ENCODE data around the gene PDE4D.

The PDE4D gene

GRCh38 chr5:59584858-59585846 lies 308.4 kb downstream of the PDE4D start:
- no peak overlapping the region for H3K18ac ChIP-seq (ENCODE audit: low read length)
- no peaks in the 10 kb centered on the region for H3K36me3 ChIP-seq (replicated peaks in 1 of 2; ENCODE audit: control insufficient read depth in 2 of 2, insufficient read depth in 2 of 2, low read length in 2 of 2)
- H3K14ac ChIP-seq (ENCODE audit: low read length), result no peak overlapping the region
- no peak overlapping the region for H3K27ac ChIP-seq (replicated peaks; ENCODE audit: low read length)
- H2BK12ac ChIP-seq (ENCODE audit: low read length), result no peak overlapping the region
- no peak overlapping the region for H2BK15ac ChIP-seq (ENCODE audit: low read length)
- H3K4me3 ChIP-seq (ENCODE audit: low read length in 2 of 2), result peak overlapping the region in 1 of 2 donors; percentile 41
- DNase-seq (ENCODE audit: low spot score), result no peak
- H4K8ac ChIP-seq (ENCODE audit: low read depth, low read length), result no peak overlapping the region
- no peak overlapping the region for H3K23ac ChIP-seq (ENCODE audit: low read depth, low read length, poor library complexity)
- no peak overlapping the region for H2BK5ac ChIP-seq (ENCODE audit: low read length)
- H3K4me1 ChIP-seq (ENCODE audit: control insufficient read depth in 2 of 2, insufficient read depth in 1 of 2, low read depth in 1 of 2, low read length in 2 of 2), result peaks cover 5 to 44% of the 10 kb centered on the region in 2 donors
- no peaks in the 10 kb centered on the region for H3K79me1 ChIP-seq (ENCODE audit: low read depth, low read length)
- H3K9ac ChIP-seq (ENCODE audit: low read depth, low read length, poor library complexity), result no peak overlapping the region
- H3K9me3 ChIP-seq (replicated peaks in 1 of 2; ENCODE audit: control insufficient read depth in 2 of 2, insufficient read depth in 1 of 2, low read depth in 1 of 2, low read length in 2 of 2), result no peaks in the 10 kb centered on the region
- H4K91ac ChIP-seq (ENCODE audit: low read depth, low read length, poor library complexity), result no peak overlapping the region
- H3K27me3 ChIP-seq (ENCODE audit: control insufficient read depth in 3 of 3, insufficient read depth in 3 of 3, low read depth in 1 of 3, low read length in 3 of 3), result no peaks in the 10 kb centered on the region
- no peak overlapping the region for H3K4me2 ChIP-seq (ENCODE audit: insufficient read depth, low read length, poor library complexity, severe bottlenecking)
- H2BK120ac ChIP-seq (ENCODE audit: low read depth, low read length), result no peak overlapping the region
- no peak overlapping the region for H2AFZ ChIP-seq (ENCODE audit: low read length)
- no peak overlapping the region for H3K4ac ChIP-seq (ENCODE audit: low read length)
- no CpG with 5 or more reads among the region's 6 CpGs for WGBS, 2 donors (ENCODE audit: extremely low coverage in 2 of 2, insufficient read length in 2 of 2, insufficient replicate concordance in 1 of 2)
- H2AK5ac ChIP-seq (ENCODE audit: low read depth, low read length), result no peak overlapping the region

GRCh38 chr5:59583810-59584562 lies 309.5 kb downstream of the PDE4D start:
- H3K18ac ChIP-seq (ENCODE audit: low read length), result no peak overlapping the region
- H3K4me1 ChIP-seq (ENCODE audit: control insufficient read depth in 2 of 2, insufficient read depth in 1 of 2, low read depth in 1 of 2, low read length in 2 of 2), result peaks cover 5 to 53% of the 10 kb centered on the region in 2 donors
- no peak overlapping the region for H2BK15ac ChIP-seq (ENCODE audit: low read length)
- H2BK5ac ChIP-seq (ENCODE audit: low read length), result no peak overlapping the region
- no CpG with 5 or more reads among the region's 8 CpGs for WGBS, 2 donors (ENCODE audit: extremely low coverage in 2 of 2, insufficient read length in 2 of 2, insufficient replicate concordance in 1 of 2)
- H2AFZ ChIP-seq (ENCODE audit: low read length), result peak overlapping the region; percentile 7
- H3K9ac ChIP-seq (ENCODE audit: low read depth, low read length, poor library complexity), result no peak overlapping the region
- H4K91ac ChIP-seq (ENCODE audit: low read depth, low read length, poor library complexity), result no peak overlapping the region
- no peak overlapping the region for H3K4ac ChIP-seq (ENCODE audit: low read length)
- H4K8ac ChIP-seq (ENCODE audit: low read depth, low read length), result no peak overlapping the region
- no peak overlapping the region for H2AK5ac ChIP-seq (ENCODE audit: low read depth, low read length)
- no peaks in the 10 kb centered on the region for H3K27me3 ChIP-seq (ENCODE audit: control insufficient read depth in 3 of 3, insufficient read depth in 3 of 3, low read depth in 1 of 3, low read length in 3 of 3)
- no peaks in the 10 kb centered on the region for H3K79me1 ChIP-seq (ENCODE audit: low read depth, low read length)
- H3K9me3 ChIP-seq (replicated peaks in 1 of 2; ENCODE audit: control insufficient read depth in 2 of 2, insufficient read depth in 1 of 2, low read depth in 1 of 2, low read length in 2 of 2), result no peaks in the 10 kb centered on the region
- no peak overlapping the region for H3K14ac ChIP-seq (ENCODE audit: low read length)
- H3K27ac ChIP-seq (replicated peaks; ENCODE audit: low read length), result no peak overlapping the region
- H3K36me3 ChIP-seq (replicated peaks in 1 of 2; ENCODE audit: control insufficient read depth in 2 of 2, insufficient read depth in 2 of 2, low read length in 2 of 2), result no peaks in the 10 kb centered on the region
- DNase-seq (ENCODE audit: low spot score), result no peak
- no peak overlapping the region for H2BK12ac ChIP-seq (ENCODE audit: low read length)
- H2BK120ac ChIP-seq (ENCODE audit: low read depth, low read length), result no peak overlapping the region
- no peak overlapping the region for H3K23ac ChIP-seq (ENCODE audit: low read depth, low read length, poor library complexity)
- H3K4me2 ChIP-seq (ENCODE audit: insufficient read depth, low read length, poor library complexity, severe bottlenecking), result no peak overlapping the region
- peak overlapping the region in 1 of 2 donors; percentile 41 for H3K4me3 ChIP-seq (ENCODE audit: low read length in 2 of 2)

- Histone ChIP-seq H3K9ac (ENCODE audit: low read depth, low read length, poor library complexity) (no peak overlapping the region), H3K79me1 (ENCODE audit: low read depth, low read length) (no peaks in the 10 kb centered on the region), H3K27ac (replicated peaks; ENCODE audit: low read length) (no peak overlapping the region), H2BK15ac (ENCODE audit: low read length) (no peak overlapping the region), H3K27me3 (ENCODE audit: control insufficient read depth in 3 of 3, insufficient read depth in 3 of 3, low read depth in 1 of 3, low read length in 3 of 3) (no peaks in the 10 kb centered on the region), H3K4me2 (ENCODE audit: insufficient read depth, low read length, poor library complexity, severe bottlenecking) (no peak overlapping the region), H2AK5ac (ENCODE audit: low read depth, low read length) (no peak overlapping the region), H3K14ac (ENCODE audit: low read length) (no peak overlapping the region), H3K4me1 (ENCODE audit: control insufficient read depth in 2 of 2, insufficient read depth in 1 of 2, low read depth in 1 of 2, low read length in 2 of 2) (peaks cover 9 to 56% of the 10 kb centered on the region in 2 donors), H3K9me3 (replicated peaks in 1 of 2; ENCODE audit: control insufficient read depth in 2 of 2, insufficient read depth in 1 of 2, low read depth in 1 of 2, low read length in 2 of 2) (no peaks in the 10 kb centered on the region), H2AFZ (ENCODE audit: low read length) (no peak overlapping the region), H3K36me3 (replicated peaks in 1 of 2; ENCODE audit: control insufficient read depth in 2 of 2, insufficient read depth in 2 of 2, low read length in 2 of 2) (no peaks in the 10 kb centered on the region), H4K91ac (ENCODE audit: low read depth, low read length, poor library complexity) (no peak overlapping the region), H2BK12ac (ENCODE audit: low read length) (no peak overlapping the region), H4K8ac (ENCODE audit: low read depth, low read length) (no peak overlapping the region), H2BK5ac (ENCODE audit: low read length) (no peak overlapping the region), H3K18ac (ENCODE audit: low read length) (no peak overlapping the region), H3K4me3 (ENCODE audit: low read length in 2 of 2) (no peak overlapping the region), H3K23ac (ENCODE audit: low read depth, low read length, poor library complexity) (no peak overlapping the region), H2BK120ac (ENCODE audit: low read depth, low read length) (no peak overlapping the region), H3K4ac (ENCODE audit: low read length) (no peak overlapping the region)
- DNase-seq (ENCODE audit: low spot score), result no peak
- no CpG with 5 or more reads among the region's 2 CpGs for WGBS, 2 donors (ENCODE audit: extremely low coverage in 2 of 2, insufficient read length in 2 of 2, insufficient replicate concordance in 1 of 2)
Measured at GRCh38 chr5:59583151-59583809, 310.2 kb downstream of the PDE4D start.

GRCh38 chr5:59582746-59583145 lies 310.8 kb downstream of the PDE4D start:
- H3K4me1 ChIP-seq (ENCODE audit: control insufficient read depth in 2 of 2, insufficient read depth in 1 of 2, low read depth in 1 of 2, low read length in 2 of 2), result peaks cover 5 to 57% of the 10 kb centered on the region in 2 donors
- H3K79me1 ChIP-seq (ENCODE audit: low read depth, low read length), result no peaks in the 10 kb centered on the region
- H3K4me2 ChIP-seq (ENCODE audit: insufficient read depth, low read length, poor library complexity, severe bottlenecking), result no peak overlapping the region
- H4K8ac ChIP-seq (ENCODE audit: low read depth, low read length), result no peak overlapping the region
- no peak overlapping the region for H3K23ac ChIP-seq (ENCODE audit: low read depth, low read length, poor library complexity)
- no peak overlapping the region for H2AFZ ChIP-seq (ENCODE audit: low read length)
- no peaks in the 10 kb centered on the region for H3K9me3 ChIP-seq (replicated peaks in 1 of 2; ENCODE audit: control insufficient read depth in 2 of 2, insufficient read depth in 1 of 2, low read depth in 1 of 2, low read length in 2 of 2)
- no peak overlapping the region for H3K4ac ChIP-seq (ENCODE audit: low read length)
- no peak overlapping the region for H3K18ac ChIP-seq (ENCODE audit: low read length)
- no peak overlapping the region for H2BK120ac ChIP-seq (ENCODE audit: low read depth, low read length)
- no peaks in the 10 kb centered on the region for H3K27me3 ChIP-seq (ENCODE audit: control insufficient read depth in 3 of 3, insufficient read depth in 3 of 3, low read depth in 1 of 3, low read length in 3 of 3)
- DNase-seq (ENCODE audit: low spot score), result no peak
- H4K91ac ChIP-seq (ENCODE audit: low read depth, low read length, poor library complexity), result no peak overlapping the region
- no peak overlapping the region for H2AK5ac ChIP-seq (ENCODE audit: low read depth, low read length)
- no peak overlapping the region for H2BK15ac ChIP-seq (ENCODE audit: low read length)
- H3K14ac ChIP-seq (ENCODE audit: low read length), result no peak overlapping the region
- H2BK5ac ChIP-seq (ENCODE audit: low read length), result no peak overlapping the region
- H3K4me3 ChIP-seq (ENCODE audit: low read length in 2 of 2), result no peak overlapping the region
- H3K27ac ChIP-seq (replicated peaks; ENCODE audit: low read length), result no peak overlapping the region
- H2BK12ac ChIP-seq (ENCODE audit: low read length), result no peak overlapping the region
- H3K36me3 ChIP-seq (replicated peaks in 1 of 2; ENCODE audit: control insufficient read depth in 2 of 2, insufficient read depth in 2 of 2, low read length in 2 of 2), result no peaks in the 10 kb centered on the region
- no peak overlapping the region for H3K9ac ChIP-seq (ENCODE audit: low read depth, low read length, poor library complexity)
